ENCODE data around the gene PIMREG.

DNA sequence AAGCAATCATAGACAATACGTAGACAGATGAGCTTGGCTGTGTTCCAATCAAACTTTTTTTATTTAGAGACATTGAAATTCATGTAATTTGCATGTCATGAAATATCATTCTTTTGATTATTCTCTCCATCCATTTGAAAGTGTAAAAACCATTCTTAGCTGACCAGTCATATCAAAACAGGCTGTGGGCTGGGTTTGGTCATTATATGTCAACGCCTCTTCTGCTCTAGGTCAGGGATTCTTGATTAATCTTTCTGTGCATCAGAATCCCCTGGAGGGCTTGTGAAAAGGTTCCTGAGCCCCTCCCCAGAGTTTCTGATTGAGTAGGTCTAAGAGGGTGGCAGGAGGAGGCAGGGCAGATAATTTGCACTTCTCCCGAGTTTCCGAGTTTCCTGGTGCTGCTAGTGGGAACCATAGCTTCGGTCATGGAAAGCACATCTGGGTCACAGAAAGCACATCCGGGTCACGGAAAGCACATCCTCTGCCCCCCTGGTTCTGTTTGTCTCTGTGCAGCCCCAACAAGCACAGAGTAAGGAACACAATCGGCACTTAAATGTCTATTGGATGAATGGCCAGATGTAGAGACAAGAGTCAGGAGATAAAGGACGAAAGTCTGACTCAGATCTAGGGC, 16.4 kb downstream of the PIMREG start:
- TF ChIP-seq, protein P1, sequence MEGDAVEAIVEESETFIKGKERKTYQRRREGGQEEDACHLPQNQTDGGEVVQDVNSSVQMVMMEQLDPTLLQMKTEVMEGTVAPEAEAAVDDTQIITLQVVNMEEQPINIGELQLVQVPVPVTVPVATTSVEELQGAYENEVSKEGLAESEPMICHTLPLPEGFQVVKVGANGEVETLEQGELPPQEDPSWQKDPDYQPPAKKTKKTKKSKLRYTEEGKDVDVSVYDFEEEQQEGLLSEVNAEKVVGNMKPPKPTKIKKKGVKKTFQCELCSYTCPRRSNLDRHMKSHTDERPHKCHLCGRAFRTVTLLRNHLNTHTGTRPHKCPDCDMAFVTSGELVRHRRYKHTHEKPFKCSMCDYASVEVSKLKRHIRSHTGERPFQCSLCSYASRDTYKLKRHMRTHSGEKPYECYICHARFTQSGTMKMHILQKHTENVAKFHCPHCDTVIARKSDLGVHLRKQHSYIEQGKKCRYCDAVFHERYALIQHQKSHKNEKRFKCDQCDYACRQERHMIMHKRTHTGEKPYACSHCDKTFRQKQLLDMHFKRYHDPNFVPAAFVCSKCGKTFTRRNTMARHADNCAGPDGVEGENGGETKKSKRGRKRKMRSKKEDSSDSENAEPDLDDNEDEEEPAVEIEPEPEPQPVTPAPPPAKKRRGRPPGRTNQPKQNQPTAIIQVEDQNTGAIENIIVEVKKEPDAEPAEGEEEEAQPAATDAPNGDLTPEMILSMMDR (IDR thresholded peaks at IDR 0.05; ENCODE audit: poor library complexity) = no peak
- TF ChIP-seq EZH2phosphoT487 (IDR thresholded peaks at IDR 0.05; ENCODE audit: low read depth, severe bottlenecking, unreplicated experiment) = no peak

All from hepatocyte (in vitro differentiated cells).